Stimulated activated CD4-positive, alpha-beta T cell treated with anti-CD3 and anti-CD28 coated beads, Interleukin-4, amount 100 ng/mL, for 24 hours (primary cell): ENCODE measurements around the gene OR6C74.

Experiments used
- DNase-seq: peaks from one replicate; pipeline ENCODE4 v3.0.0-alpha.2; 2020

OR6C74 gene

GRCh38 chr12:55244309-55244708 lies at the start of gene OR6C74:
TSS of gene OR6C74 (plus strand) at chr12:55244609. CDS start at chr12:55247288, 2,679 bp downstream.
- no peak for DNase-seq

- DNase-seq = no peak
These were observed 23.7 kb upstream of the OR6C74 start, which contains the start of gene OR10A7 for GRCh38 chr12:55220725-55221124. TSS of gene OR10A7 (plus strand) at chr12:55221025. CDS start at chr12:55221025, 0 bp downstream.

- DNase-seq = no peak
These were observed 17.9 kb upstream of the OR6C74 start for GRCh38 chr12:55226523-55226922.

GRCh38 chr12:55227643-55228042 lies 16.8 kb upstream of the OR6C74 start:
- DNase-seq = no peak

GRCh38 chr12:55246159-55246558 lies 1.8 kb downstream of the OR6C74 start:
- DNase-seq = no peak

- no peak for DNase-seq
These were observed 6.5 kb downstream of the OR6C74 start for GRCh38 chr12:55250944-55251343.

GRCh38 chr12:55253281-55253680 lies 8.9 kb downstream of the OR6C74 start:
- no peak for DNase-seq

- DNase-seq = no peak
These were observed 12.4 kb downstream of the OR6C74 start for GRCh38 chr12:55256831-55257230.

GRCh38 chr12:55258303-55258702 lies 13.9 kb downstream of the OR6C74 start:
- DNase-seq = no peak

GRCh38 chr12:55280991-55281390 lies 36.6 kb downstream of the OR6C74 start:
- no peak for DNase-seq

GRCh38 chr12:55289999-55290398 lies 45.6 kb downstream of the OR6C74 start:
- DNase-seq = no peak
